Large intestine (tissue), 3 donors: Measurements from ENCODE around the gene HSP90AB1. TPM values are rescaled to one million over a fixed set of nuclear protein-coding genes. Genes with fewer than 3 reads are reported as not detected.

Experiments used
- DNase-seq, 2 donors: peaks; one replicate each; pipeline versions ENCODE4 v3.0.0 to v3.0.0-alpha.2; 2013
- H3K27ac ChIP-seq: one replicate; pipeline ENCODE4 v1.5.1; 2013; ENCODE audit warnings: low read length
- H3K27me3 ChIP-seq: 2 replicates; pipeline ENCODE4 v1.6.1; 2013; ENCODE audit warnings: low read length; ENCODE audit not compliant: control insufficient read depth, insufficient read depth
- H3K36me3 ChIP-seq: 2 replicates; pipeline ENCODE4 v1.6.1; 2013; ENCODE audit warnings: low read length; ENCODE audit not compliant: control insufficient read depth, insufficient read depth
- H3K4me1 ChIP-seq: one replicate; pipeline ENCODE4 v1.6.1; 2013; ENCODE audit warnings: low read length; ENCODE audit not compliant: control insufficient read depth, insufficient read depth
- H3K4me3 ChIP-seq: one replicate; pipeline ENCODE4 v1.5.1; 2013; ENCODE audit warnings: low read length
- H3K9me3 ChIP-seq: one replicate; pipeline ENCODE4 v1.6.1; 2013; ENCODE audit warnings: mild to moderate bottlenecking, low read depth, low read length, moderate library complexity; ENCODE audit not compliant: control insufficient read depth
- WGBS: methylation state at CpG from one replicate; pipeline ENCODE4 v1.1.5; 2013; ENCODE audit warnings: low lambda C conversion rate; ENCODE audit not compliant: insufficient coverage; 5-methylcytosine and 5-hydroxymethylcytosine counted together
- polyA plus RNA-seq: library from polyadenylated mRNA; unstranded; fragments of 120-200 nt; gene quantifications from one replicate; pipeline ENCODE4 v1.2.1, GENCODE V29; 2013

Gene HSP90AB1
- polyA plus RNA-seq, 1 donor: 830 TPM

GRCh38 chr6:44221961-44222335 lies 25.0 kb upstream of the HSP90AB1 start:
- WGBS: no CpG with 5 or more reads among the region's 2 CpGs
- DNase-seq: no peak
- Histone ChIP-seq H3K27me3 (peaks cover 2% of the 10 kb centered on the region), H3K36me3 (no peaks in the 10 kb centered on the region), H3K9me3 (peaks cover 2% of the 10 kb centered on the region), H3K4me1 (peaks cover 65% of the 10 kb centered on the region), H3K4me3 (no peak overlapping the region), H3K27ac (peak overlapping the region; percentile 42)

GRCh38 chr6:44222486-44223318 lies 24.2 kb upstream of the HSP90AB1 start:
- DNase-seq: no peak
- Histone ChIP-seq H3K9me3 (no peaks in the 10 kb centered on the region), H3K4me1 (peaks cover 70% of the 10 kb centered on the region), H3K4me3 (peak overlapping the region; percentile 37), H3K36me3 (no peaks in the 10 kb centered on the region), H3K27ac (peak overlapping the region; percentile 26), H3K27me3 (peaks cover 2% of the 10 kb centered on the region)
- WGBS: 19% methylated on average over 4 of the region's 26 CpGs

DNA sequence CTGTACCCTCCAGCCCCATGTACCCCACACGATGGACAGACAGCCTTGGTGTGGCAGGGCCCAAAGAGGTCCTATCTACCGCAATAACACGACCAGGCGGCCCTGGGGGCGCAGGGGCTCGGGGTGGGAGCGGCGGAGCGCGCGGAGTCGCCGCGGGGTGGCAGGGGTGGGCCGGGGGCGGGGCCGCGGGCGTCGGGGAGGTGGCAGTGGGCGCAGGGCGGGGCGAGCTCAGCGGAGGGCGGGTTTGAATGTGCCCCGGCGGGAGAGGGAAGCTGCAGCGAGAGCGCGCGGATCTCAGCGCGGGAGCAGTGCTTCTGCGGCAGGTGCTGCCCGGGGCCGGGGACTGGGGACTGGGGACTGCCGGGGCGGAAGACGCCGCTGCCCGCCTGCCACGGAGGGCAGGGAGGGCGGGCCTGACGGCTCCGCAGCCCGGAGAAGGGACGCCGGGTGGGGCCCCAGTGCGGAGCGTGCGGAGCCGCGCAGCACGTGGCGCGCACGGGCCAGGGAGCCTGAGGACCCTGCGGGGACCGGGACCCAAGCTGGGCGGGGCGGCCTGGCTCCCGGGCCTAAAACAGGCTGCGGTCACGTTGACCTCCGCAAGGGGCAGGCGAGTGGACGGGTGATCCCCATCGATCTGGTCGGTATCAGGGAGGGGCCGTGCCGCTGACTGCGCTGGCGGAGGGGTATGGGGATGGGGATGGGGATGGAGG lies 23.4 kb upstream of the HSP90AB1 start, which contains the start of gene SLC29A1:
Gene SLC29A1 (plus strand): TSS at position 277 of the 710 bp plus-strand sequence. CDS start 3,719 bp downstream, outside the sequence.
- DNase-seq: peak in 1 of 2 donors; percentile 72
- Histone ChIP-seq H3K27me3 (peaks cover 2% of the 10 kb centered on the region), H3K4me1 (peaks cover 72% of the 10 kb centered on the region), H3K36me3 (peaks cover 4% of the 10 kb centered on the region), H3K4me3 (peak within 1 kb of the TSS; percentile 37), H3K9me3 (no peaks in the 10 kb centered on the region), H3K27ac (peak within 1 kb of the TSS; percentile 26)
- WGBS: no CpG with 5 or more reads among the region's 73 CpGs

DNA sequence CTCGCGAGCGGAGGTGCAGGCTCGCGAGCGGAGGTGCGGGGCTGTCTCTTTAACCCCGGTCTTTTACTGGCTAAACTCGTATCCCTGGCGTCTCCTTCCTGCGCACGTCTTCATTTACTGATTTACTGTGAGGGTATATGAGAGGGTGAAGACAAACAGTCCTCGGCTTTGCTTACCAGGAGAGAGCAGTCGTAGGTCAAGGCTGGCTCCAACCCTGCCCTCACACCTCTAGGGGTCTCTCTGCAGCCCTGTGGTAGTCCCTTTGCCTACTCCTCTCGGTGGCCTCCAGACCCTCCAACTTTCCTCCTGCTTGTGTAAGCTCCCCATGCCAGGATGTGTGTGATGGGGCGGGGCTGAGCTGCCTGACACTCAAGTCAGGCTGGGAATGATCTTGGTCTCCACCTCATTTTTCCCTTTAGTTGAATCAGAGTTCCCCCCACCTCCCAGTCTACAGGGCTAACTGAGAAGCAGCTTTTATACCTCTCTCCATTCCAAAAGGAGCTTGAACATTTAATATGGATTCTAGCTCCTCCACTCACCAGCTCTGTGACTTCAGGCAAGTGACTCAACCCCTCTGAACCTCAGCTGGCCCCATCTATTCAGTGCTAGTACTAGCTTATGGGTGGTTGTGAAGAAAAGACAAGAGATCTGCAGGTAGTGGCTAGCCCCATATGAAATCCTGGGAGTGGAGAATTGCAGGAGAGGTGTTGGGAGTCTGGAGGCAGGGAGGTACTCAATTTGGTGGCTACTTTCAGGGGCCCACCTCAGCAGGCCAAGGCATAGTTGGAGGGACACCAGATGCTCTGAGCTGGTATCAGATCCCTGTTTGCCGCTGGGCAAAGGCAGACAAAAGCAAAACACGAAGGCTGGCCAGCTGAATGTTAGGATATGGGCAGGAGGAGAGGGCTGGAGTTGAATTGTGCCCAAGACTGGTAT lies 22.6 kb upstream of the HSP90AB1 start:
- Histone ChIP-seq H3K36me3 (peaks cover 9% of the 10 kb centered on the region), H3K9me3 (no peaks in the 10 kb centered on the region), H3K27me3 (peaks cover 2% of the 10 kb centered on the region), H3K27ac (peak overlapping the region; percentile 13), H3K4me3 (peak overlapping the region; percentile 37), H3K4me1 (peaks cover 67% of the 10 kb centered on the region)
- DNase-seq: peak in 1 of 2 donors; percentile 56
- 67% methylated on average over 1 of the region's 18 CpGs for whole genome bisulfite sequencing

DNA sequence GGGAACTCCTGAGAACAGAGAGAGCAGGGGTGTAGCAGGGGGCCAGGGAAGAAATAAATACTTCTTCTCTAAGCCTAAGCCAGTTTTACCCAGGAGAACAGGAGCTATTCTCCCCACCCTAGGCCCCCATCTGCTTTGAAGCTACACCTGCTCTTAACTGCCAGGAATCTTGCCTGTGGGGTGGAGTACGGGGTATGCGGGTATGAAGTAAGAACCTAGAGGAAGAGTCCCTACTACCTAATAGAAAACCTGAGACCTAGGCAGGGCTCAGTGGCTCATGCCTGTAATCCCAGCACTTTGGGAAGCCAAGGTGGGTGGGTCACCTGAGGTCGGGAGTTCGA lies 22.0 kb upstream of the HSP90AB1 start:
- peaks cover 12% of the 10 kb centered on the region for H3K36me3 ChIP-seq
- H3K27me3 ChIP-seq: peaks cover 2% of the 10 kb centered on the region
- peaks cover 66% of the 10 kb centered on the region for H3K4me1 ChIP-seq
- H3K27ac ChIP-seq: no peak overlapping the region
- DNase-seq: peak in 1 of 2 donors; percentile 35
- no peak overlapping the region for H3K4me3 ChIP-seq
- H3K9me3 ChIP-seq: no peaks in the 10 kb centered on the region
- no CpG with 5 or more reads among the region's 4 CpGs for WGBS

DNA sequence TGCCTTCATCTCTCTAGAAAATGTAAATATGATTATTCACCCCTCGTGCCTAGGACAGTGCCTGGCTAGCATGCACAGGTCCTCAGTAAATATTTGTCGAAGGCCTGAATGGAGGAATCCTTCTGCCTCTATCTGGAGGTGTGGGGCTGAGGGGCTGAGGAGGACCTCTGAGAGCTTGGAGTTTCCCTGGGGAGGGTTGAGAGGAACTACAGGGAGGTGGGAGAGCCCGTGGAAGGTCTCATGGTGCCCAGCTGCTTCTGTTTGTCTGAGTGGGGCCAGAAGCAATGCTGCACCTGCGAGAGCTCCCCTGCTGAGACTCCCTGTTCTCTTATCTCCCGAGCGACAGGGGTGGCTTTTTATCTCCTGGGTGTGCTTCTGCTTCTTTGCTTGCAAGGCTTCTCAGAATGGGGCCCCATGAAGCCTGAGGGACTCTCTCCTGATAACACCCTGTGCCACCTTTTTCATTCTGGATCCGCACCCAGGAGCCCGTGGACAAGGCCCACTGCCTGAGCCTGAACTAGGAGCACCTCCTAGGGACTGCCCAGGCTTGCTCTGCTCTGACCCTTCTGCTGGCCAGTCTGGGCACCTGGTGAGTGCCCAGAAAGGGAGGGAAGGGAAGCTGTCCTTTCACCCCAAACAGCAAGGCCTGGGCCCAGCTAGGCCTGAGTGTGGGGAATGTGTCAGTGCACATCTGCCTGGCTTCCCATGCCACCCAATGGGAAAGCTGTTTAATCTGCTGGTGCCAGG lies 21.1 kb upstream of the HSP90AB1 start:
- peaks cover 66% of the 10 kb centered on the region for H3K4me1 ChIP-seq
- DNase-seq: peak in 1 of 2 donors; percentile 71
- H3K27ac ChIP-seq: peak overlapping the region; percentile 6
- no peak overlapping the region for H3K4me3 ChIP-seq
- no peaks in the 10 kb centered on the region for H3K9me3 ChIP-seq
- WGBS: no CpG with 5 or more reads among the region's 8 CpGs
- H3K36me3 ChIP-seq: peaks cover 16% of the 10 kb centered on the region
- H3K27me3 ChIP-seq: peaks cover 2% of the 10 kb centered on the region

DNA sequence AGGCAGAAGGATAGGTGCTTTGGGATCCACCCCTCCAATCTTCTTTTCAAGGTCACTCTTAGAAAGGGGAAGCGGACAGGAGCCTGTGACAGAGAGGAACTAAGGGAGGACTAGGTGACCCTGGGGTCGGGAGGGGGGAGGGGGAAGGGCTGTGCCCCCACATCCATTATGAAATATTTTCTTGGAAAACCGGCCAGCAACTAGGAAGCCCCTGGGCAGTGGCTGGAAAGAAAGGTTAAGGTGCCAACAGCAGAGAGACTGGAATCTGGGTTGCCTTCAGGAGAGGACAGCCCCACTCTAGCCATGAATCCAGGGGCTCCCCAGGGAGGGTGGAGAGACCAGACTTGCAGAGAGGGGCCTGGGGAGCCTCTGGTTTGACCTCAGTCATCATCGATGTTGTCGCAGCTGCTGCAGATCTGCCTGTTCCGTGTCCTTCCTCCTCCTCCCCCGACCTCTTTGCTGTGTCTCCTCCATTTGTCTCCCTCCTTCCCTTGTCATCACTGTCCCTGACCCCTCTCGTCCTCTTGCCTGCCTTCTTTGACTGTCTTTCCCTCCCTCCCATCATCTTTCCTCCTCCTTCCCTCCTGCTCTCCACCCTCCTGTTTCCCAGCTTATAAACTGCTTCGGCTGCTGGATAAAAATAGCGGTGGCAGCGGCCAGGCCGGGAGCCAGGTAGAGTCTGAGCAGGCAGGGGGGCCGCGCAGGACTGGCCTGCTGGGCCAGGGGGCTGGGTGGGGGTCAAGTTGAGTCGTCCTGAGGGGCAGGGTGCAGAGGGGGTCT lies 20.3 kb upstream of the HSP90AB1 start:
- Histone ChIP-seq H3K9me3 (no peaks in the 10 kb centered on the region), H3K4me1 (peaks cover 59% of the 10 kb centered on the region), H3K27me3 (peaks cover 2% of the 10 kb centered on the region), H3K36me3 (peaks cover 19% of the 10 kb centered on the region), H3K4me3 (no peak overlapping the region), H3K27ac (peak overlapping the region; percentile 6)
- 38% methylated on average over 3 of the region's 15 CpGs for WGBS
- peak in 1 of 2 donors; percentile 24 for DNase-seq

DNA sequence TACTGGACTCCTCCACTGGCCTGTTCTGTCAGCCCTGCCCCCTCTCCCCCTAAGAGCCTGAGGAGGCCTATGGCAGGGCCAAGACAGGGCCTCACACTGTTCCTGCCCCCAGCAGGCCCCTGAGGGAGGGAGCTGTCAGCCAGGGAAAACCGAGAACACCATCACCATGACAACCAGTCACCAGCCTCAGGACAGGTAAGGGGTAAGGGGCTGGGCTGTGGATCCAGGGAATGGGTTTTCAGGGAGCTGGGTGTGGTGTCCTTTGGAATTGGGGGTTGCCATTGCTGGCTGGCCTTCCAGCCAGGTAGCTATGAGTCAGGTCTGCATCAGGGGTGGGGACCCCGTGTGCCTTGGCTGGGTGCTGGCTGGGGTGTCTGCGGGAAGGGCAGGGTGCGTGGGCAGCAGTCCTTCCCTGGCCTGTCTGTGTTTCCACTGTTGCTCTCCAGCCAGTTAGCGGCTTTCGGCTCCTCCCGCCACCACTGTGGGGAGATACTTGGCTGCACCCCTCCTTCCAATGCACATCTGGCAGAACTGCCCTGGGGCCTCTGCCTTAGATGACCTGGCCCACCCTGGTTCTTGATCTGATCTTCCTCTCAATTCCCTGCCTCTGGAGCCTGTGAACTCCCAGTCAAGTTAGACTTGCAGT lies 19.6 kb upstream of the HSP90AB1 start:
- H3K4me3 ChIP-seq: no peak overlapping the region
- H3K9me3 ChIP-seq: no peaks in the 10 kb centered on the region
- H3K27me3 ChIP-seq: peaks cover 2% of the 10 kb centered on the region
- peaks cover 24% of the 10 kb centered on the region for H3K36me3 ChIP-seq
- H3K27ac ChIP-seq: no peak overlapping the region
- no CpG with 5 or more reads among the region's 7 CpGs for WGBS
- DNase-seq: peak in 1 of 2 donors; percentile 55
- H3K4me1 ChIP-seq: peaks cover 54% of the 10 kb centered on the region

GRCh38 chr6:44228031-44228430 lies 18.9 kb upstream of the HSP90AB1 start:
- Histone ChIP-seq H3K9me3 (no peaks in the 10 kb centered on the region), H3K27ac (no peak overlapping the region), H3K36me3 (peaks cover 24% of the 10 kb centered on the region), H3K4me3 (no peak overlapping the region), H3K27me3 (peaks cover under 1% of the 10 kb centered on the region), H3K4me1 (peaks cover 49% of the 10 kb centered on the region)
- DNase-seq: no peak
- no CpG with 5 or more reads among the region's 6 CpGs for WGBS
